Keratinocyte (primary cell): ENCODE measurements around the gene ARHGAP15.

Experiments used
- EZH2 ChIP-seq: IDR thresholded peaks from one replicate; pipeline ENCODE4 v1.6.1; 2012; ENCODE audit warnings: inconsistent platforms, mild to moderate bottlenecking, low read length, moderate library complexity
- TF ChIP-seq, protein P1 (sequence below), 3 experiments: IDR thresholded peaks in 1 of 3; conservative IDR thresholded peaks in 1 of 3; optimal IDR thresholded peaks in 1 of 3; 2 replicates in 2 of 3; 3 replicates in 1 of 3; pipeline versions ENCODE3 to v1.5.1; 2011; ENCODE audit warnings: low read length in 3 of 3, mild to moderate bottlenecking in 3 of 3, moderate library complexity in 2 of 3, control low read depth in 1 of 3, inconsistent platforms in 1 of 3; ENCODE audit not compliant: insufficient read depth in 2 of 3; ENCODE audit errors: extremely low read depth in 1 of 3

DNA sequence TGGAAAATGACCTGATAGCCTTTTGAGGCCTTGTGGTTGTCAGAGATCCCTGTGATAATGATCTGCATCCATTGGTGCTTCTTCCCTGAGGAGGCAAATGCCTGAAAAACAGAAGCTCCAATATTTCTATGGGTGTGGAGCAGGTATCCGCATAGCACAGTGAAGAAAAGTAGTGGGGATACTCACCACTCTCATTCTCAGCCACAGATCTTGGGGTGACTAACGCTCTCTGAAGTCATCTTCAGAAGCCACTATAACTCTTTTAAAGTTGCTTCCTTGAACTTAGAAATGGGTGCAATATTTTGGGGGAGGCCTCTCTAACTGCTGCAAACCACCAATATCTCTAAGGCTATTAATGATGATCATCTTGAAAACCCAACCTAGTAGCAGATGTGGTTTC, 46.2 kb downstream of the ARHGAP15 start:
- TF ChIP-seq, protein P1, sequence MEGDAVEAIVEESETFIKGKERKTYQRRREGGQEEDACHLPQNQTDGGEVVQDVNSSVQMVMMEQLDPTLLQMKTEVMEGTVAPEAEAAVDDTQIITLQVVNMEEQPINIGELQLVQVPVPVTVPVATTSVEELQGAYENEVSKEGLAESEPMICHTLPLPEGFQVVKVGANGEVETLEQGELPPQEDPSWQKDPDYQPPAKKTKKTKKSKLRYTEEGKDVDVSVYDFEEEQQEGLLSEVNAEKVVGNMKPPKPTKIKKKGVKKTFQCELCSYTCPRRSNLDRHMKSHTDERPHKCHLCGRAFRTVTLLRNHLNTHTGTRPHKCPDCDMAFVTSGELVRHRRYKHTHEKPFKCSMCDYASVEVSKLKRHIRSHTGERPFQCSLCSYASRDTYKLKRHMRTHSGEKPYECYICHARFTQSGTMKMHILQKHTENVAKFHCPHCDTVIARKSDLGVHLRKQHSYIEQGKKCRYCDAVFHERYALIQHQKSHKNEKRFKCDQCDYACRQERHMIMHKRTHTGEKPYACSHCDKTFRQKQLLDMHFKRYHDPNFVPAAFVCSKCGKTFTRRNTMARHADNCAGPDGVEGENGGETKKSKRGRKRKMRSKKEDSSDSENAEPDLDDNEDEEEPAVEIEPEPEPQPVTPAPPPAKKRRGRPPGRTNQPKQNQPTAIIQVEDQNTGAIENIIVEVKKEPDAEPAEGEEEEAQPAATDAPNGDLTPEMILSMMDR (optimal IDR thresholded peaks at IDR 0.05 in 1 of 3, IDR thresholded peaks at IDR 0.05 in 1 of 3, conservative IDR thresholded peaks at IDR 0.05 in 1 of 3; ENCODE audit: extremely low read depth in 1 of 3, insufficient read depth in 2 of 3, low read length in 3 of 3) = no peak
- TF ChIP-seq EZH2 = no peak
